Motor neuron (in vitro differentiated cells): Measurements from ENCODE around the gene HS1BP3. TPM values are rescaled to one million over a fixed set of nuclear protein-coding genes. Genes with fewer than 3 reads are reported as not detected.
A peak's percentile ranks its signal among the peaks of the same experiment; 100 is the strongest.

Source experiments
- ATAC-seq, 8 experiments: fragments of 200-7000 bp; cut with Tn5 transposase; replicated peaks in 6 of 8; 2 replicates each; pipeline ENCODE4 v1.8.0; 2021; ENCODE audit warnings: mild to moderate bottlenecking in 8 of 8, moderate library complexity in 8 of 8
- H3K27ac ChIP-seq, 2 donors: fragments of 250-450 bp; sonication (Bioruptor Pico); 2 replicates each; pipeline ENCODE4 v1.9.0; 2021; ENCODE audit warnings: antibody characterized with exemption in 2 of 2, mild to moderate bottlenecking in 2 of 2, moderate library complexity in 1 of 2
- H3K4me1 ChIP-seq, 2 donors: fragments of 250-450 bp; sonication (Bioruptor Pico); replicated peaks in 1 of 2; 2 replicates each; pipeline ENCODE4 v1.6.1; 2021; ENCODE audit warnings: antibody characterized with exemption in 2 of 2, mild to moderate bottlenecking in 2 of 2, moderate library complexity in 1 of 2
- H3K4me3 ChIP-seq, 5 donors: fragments of 250-450 bp; sonication (Bioruptor Pico); 2 replicates each; pipeline ENCODE4 v1.9.0; 2021; ENCODE audit warnings: antibody characterized with exemption in 5 of 5, mild to moderate bottlenecking in 5 of 5, moderate library complexity in 4 of 5
- WGBS, 10 experiments: fragments of 450-650 bp; shearing (Covaris generic); methylation state at CpG; one replicate each; pipeline ENCODE4 v1.0.0; 2022; 5-methylcytosine and 5-hydroxymethylcytosine counted together
- in situ Hi-C, 9 experiments: fragments of 400-800 bp; cut with MboI; loops; one replicate each; pipeline ENCODE4 v1.15.0; 2021; ENCODE audit warnings: low sequenced_read_pairs in 9 of 9, low pct_unique_long_range_greater_than_20kb in 2 of 9; ENCODE audit not compliant: unreplicated experiment in 9 of 9
- total RNA-seq, 8 experiments: library from RNA; unstranded; fragments of 300-600 nt; gene quantifications; 2 replicates each; pipeline versions ENCODE4 v1.2.3 to v1.2.4, GENCODE V29; 2022

The HS1BP3 gene
- total RNA-seq, 8 experiments from 2014 or later, result 6.8 to 29.2 (median 11.2) TPM

DNA sequence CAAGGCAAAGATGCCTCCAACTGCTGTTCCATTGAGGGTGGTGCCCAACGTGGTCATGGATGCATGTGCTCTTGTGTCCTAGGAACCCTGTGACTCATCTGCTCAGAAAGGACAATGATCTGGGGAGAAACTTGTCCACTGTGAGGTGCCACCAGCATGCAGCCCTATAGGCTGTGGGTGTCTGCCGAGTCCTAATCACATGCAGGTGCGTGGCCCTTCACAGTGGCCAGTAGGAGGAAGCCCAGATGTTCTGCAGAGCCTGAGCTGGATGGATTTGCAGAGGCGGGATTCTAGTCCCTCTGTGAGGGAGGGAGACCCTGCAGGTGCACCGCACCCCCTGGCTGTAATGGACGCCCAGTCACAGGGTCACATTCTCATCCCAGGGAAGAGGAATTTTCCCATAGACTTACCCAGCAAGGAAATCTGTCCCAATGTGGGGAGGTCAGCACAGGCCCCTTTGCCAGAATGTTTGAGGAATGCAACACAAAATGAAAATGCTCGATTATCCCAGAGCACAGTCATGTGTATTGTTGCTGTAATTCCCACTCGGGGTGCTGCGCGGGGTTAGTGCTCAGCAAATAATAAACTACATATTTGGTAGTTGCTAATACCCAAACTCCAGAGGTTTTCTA lies 30.0 kb upstream of the HS1BP3 start:
- no peak overlapping the region for H3K27ac ChIP-seq
- no peaks in the 10 kb centered on the region for H3K4me1 ChIP-seq
- in situ Hi-C loops, result no loop called here
- H3K4me3 ChIP-seq, result no peak overlapping the region
- 33 to 100% (median 95%) methylated on average over 1 to 10 of the region's 10 CpGs; no CpG with 5 or more reads in 3 of the 10 experiments for WGBS, 10 experiments
- no peak for ATAC-seq

DNA sequence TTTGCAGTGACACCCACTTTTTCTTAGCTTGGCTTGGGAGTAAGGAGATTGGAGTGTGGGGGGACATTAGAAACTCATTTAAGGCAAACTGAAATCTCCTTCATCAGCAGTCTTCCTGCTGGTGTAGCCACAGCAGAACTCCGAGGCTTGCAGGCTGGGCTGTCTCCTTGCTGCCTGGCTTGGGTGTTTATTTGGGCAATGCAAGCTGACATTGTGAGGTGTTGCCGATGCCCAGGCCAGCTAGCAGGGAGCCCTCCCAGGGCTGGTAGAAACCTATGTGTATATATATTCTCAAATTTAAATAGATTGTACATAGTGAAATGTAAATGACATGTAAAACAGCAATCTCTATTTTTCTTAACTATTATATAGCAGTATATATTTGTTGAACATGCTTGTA lies 27.9 kb upstream of the HS1BP3 start:
- 60 to 100% (median 88%) methylated on average over 1 of the region's 2 CpGs; no CpG with 5 or more reads in 5 of the 10 experiments for WGBS, 10 experiments
- in situ Hi-C loops, result no loop called here
- peak in 1 of 8 experiments; percentile 64 for ATAC-seq

DNA sequence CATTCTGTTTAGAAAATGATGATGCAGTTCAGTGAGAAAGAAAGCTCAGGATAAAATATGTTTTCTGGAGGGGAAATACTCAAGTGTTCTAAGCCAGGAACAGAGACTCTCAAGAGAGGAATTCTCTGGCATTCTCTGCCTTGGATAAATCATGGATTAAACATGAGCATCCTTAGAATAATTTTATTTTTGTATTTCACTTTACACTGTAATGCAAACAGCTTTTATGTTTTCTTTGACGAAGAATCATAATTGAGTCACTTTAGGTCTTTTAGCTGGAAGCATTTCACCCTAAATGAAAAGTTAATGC lies 27.1 kb upstream of the HS1BP3 start:
- in situ Hi-C loops, result no loop called here
- H3K4me1 ChIP-seq, result no peaks in the 10 kb centered on the region
- no peak overlapping the region for H3K27ac ChIP-seq
- WGBS, 10 experiments, result 10 to 100% (median 93%) methylated on average over 1 of the region's 1 CpG
- H3K4me3 ChIP-seq, result no peak overlapping the region
- peak in 1 of 8 experiments; percentile 22 for ATAC-seq

More for the DNA sequence above, 27.9 kb upstream of the HS1BP3 start:
- Histone ChIP-seq H3K4me1 (no peaks in the 10 kb centered on the region), H3K4me3 (no peak overlapping the region), H3K27ac (no peak overlapping the region)

- no peak overlapping the region for H3K4me3 ChIP-seq
- 71 to 100% (median 82%) methylated on average over 1 to 12 of the region's 15 CpGs; no CpG with 5 or more reads in 1 of the 10 experiments for WGBS, 10 experiments
- ATAC-seq, result peak in 1 of 8 experiments; percentile 43
- H3K27ac ChIP-seq, result no peak overlapping the region
- in situ Hi-C loops, result no loop called here
- H3K4me1 ChIP-seq, result no peaks in the 10 kb centered on the region
Measured at GRCh38 chr2:20677301-20678085, 26.6 kb upstream of the HS1BP3 start.

GRCh38 chr2:20676353-20677215 lies 25.7 kb upstream of the HS1BP3 start:
- H3K27ac ChIP-seq, result no peak overlapping the region
- WGBS, 10 experiments, result 77 to 95% (median 88%) methylated on average over 3 to 10 of the region's 12 CpGs; no CpG with 5 or more reads in 5 of the 10 experiments
- no peak for ATAC-seq
- H3K4me3 ChIP-seq, result no peak overlapping the region
- in situ Hi-C loops, result no loop called here
- H3K4me1 ChIP-seq, result no peaks in the 10 kb centered on the region

- peak in 4 of 8 experiments; percentile 47 to 76 (median 60) for ATAC-seq
- no peak overlapping the region for H3K4me3 ChIP-seq
- H3K27ac ChIP-seq, result no peak overlapping the region
- H3K4me1 ChIP-seq, result no peaks in the 10 kb centered on the region
- in situ Hi-C loops, result no loop called here
- 30 to 100% (median 87%) methylated on average over 2 to 3 of the region's 6 CpGs; no CpG with 5 or more reads in 7 of the 10 experiments for WGBS, 10 experiments
Measured at GRCh38 chr2:20675701-20676352, 24.9 kb upstream of the HS1BP3 start.

- in situ Hi-C loops, result loop anchor here in 7 of 9 experiments (25.0 kb wide), 3 partner anchors 262 to 437 kb away; partner anchors contain the start of gene TDRD15 (in 1 of the 7)
- WGBS, 10 experiments, result 50 to 100% (median 75%) methylated on average over 1 to 7 of the region's 16 CpGs; no CpG with 5 or more reads in 3 of the 10 experiments
- H3K4me3 ChIP-seq, result no peak overlapping the region
- peak in 3 of 8 experiments; percentile 36 to 76 (median 59) for ATAC-seq
- no peaks in the 10 kb centered on the region for H3K4me1 ChIP-seq
- H3K27ac ChIP-seq, result no peak overlapping the region
Measured at GRCh38 chr2:20674974-20675679, 24.2 kb upstream of the HS1BP3 start.

DNA sequence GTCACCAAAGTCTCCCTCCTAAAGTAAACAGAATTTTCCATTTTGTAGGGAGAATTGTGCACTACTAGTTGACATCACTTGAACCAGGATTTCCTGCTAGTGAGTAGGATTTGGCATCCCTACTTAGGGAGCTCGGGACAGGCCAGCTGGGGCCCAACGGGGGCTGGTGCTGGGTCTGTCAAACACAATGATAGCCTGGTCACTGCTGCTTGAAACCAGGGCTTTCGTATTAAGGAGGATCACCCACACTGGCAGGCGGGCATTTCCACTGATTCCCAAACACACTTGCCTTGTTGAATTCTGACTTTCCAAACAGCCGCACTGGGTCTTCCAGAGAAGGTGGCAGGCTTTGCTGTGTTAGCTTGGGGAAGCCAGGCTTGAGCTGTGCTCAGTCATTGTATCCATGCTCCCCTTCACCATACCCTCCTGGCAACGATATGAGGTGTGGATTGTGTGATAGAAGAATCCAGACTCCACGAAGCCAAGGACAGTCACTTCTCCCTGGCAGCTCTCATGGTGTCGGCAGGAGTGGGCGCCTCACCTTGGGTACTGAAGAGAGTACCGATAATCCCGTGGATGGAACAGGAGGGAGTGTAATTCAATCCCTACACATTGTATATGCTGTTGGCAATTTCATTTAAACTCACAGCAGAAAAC lies 23.5 kb upstream of the HS1BP3 start:
- Histone ChIP-seq H3K27ac (no peak overlapping the region), H3K4me1 (no peaks in the 10 kb centered on the region), H3K4me3 (no peak overlapping the region)
- ATAC-seq, result no peak
- in situ Hi-C loops, result loop anchor here in 7 of 9 experiments (25.0 kb wide), 3 partner anchors 263 to 438 kb away; partner anchors contain the start of gene TDRD15 (in 1 of the 7)
- WGBS, 10 experiments, result 50 to 93% (median 71%) methylated on average over 2 to 10 of the region's 11 CpGs; no CpG with 5 or more reads in 1 of the 10 experiments

GRCh38 chr2:20673686-20674308 lies 22.9 kb upstream of the HS1BP3 start:
- no peak for ATAC-seq
- in situ Hi-C loops, result loop anchor here in 7 of 9 experiments (25.0 kb wide), 3 partner anchors 264 to 439 kb away; partner anchors contain the start of gene TDRD15 (in 1 of the 7)
- no peak overlapping the region for H3K27ac ChIP-seq
- no peak overlapping the region for H3K4me3 ChIP-seq
- 25 to 100% (median 63%) methylated on average over 1 to 3 of the region's 5 CpGs; no CpG with 5 or more reads in 3 of the 10 experiments for WGBS, 10 experiments
- H3K4me1 ChIP-seq, result no peaks in the 10 kb centered on the region

GRCh38 chr2:20672201-20672951 lies 21.5 kb upstream of the HS1BP3 start:
- peaks cover 0 to 4% of the 10 kb centered on the region in 2 donors for H3K4me1 ChIP-seq
- no peak for ATAC-seq
- 0 to 59% (median 27%) methylated on average over 1 to 7 of the region's 18 CpGs; no CpG with 5 or more reads in 2 of the 10 experiments for WGBS, 10 experiments
- in situ Hi-C loops, result loop anchor here in 7 of 9 experiments (25.0 kb wide), 3 partner anchors 265 to 440 kb away; partner anchors contain the start of gene TDRD15 (in 1 of the 7)
- no peak overlapping the region for H3K4me3 ChIP-seq
- no peak overlapping the region for H3K27ac ChIP-seq
